Sigmoid colon (tissue), 7 donors: Measurements from ENCODE around the gene JOSD1. TPM values are rescaled to one million over a fixed set of nuclear protein-coding genes. Genes with fewer than 3 reads are reported as not detected.

Source experiments
- DNase-seq: peaks from one replicate; pipeline ENCODE4 v3.0.0-alpha.2; 2019
- H3K27ac ChIP-seq, 4 donors: fragments of 200-600 bp; sonication (generic); one replicate each; pipeline ENCODE4 v1.5.1; 2016 to 2019; ENCODE audit warnings: mild to moderate bottlenecking in 1 of 4
- H3K27me3 ChIP-seq, 3 donors: fragments of 200-600 bp; sonication (generic); one replicate each; pipeline ENCODE4 v1.5.1; 2019; ENCODE audit warnings: mild to moderate bottlenecking in 1 of 3
- H3K36me3 ChIP-seq, 4 donors: fragments of 200-600 bp; sonication (generic); one replicate each; pipeline ENCODE4 v1.5.1; 2016 to 2019
- H3K4me1 ChIP-seq, 4 donors: fragments of 200-600 bp; sonication (generic); one replicate each; pipeline ENCODE4 v1.5.1; 2017 to 2019
- H3K4me3 ChIP-seq, 4 donors: fragments of 200-600 bp; sonication (generic); one replicate each; pipeline ENCODE4 v1.5.1; 2017 to 2019; ENCODE audit warnings: mild to moderate bottlenecking in 2 of 4, moderate library complexity in 1 of 4
- H3K9me3 ChIP-seq, 4 donors: fragments of 200-600 bp in 3 of 4; sonication (generic) in 3 of 4; one replicate each; pipeline versions ENCODE4 v1.5.1 to v1.6.1; 2013 to 2019
- CTCF ChIP-seq, 4 experiments: fragments of 450-650 bp in 3 of 4; fragments of 200-600 bp in 1 of 4; IDR thresholded peaks; one replicate each; pipeline ENCODE4 v1.5.1; 2016 to 2019; ENCODE audit warnings: antibody characterized with exemption in 4 of 4, mild to moderate bottlenecking in 3 of 4, moderate library complexity in 2 of 4
- EP300 ChIP-seq, 4 donors: sonication (generic); formaldehyde crosslinking; IDR thresholded peaks; one replicate each; pipeline ENCODE4 v1.6.1; 2017; ENCODE audit warnings: antibody characterized with exemption in 4 of 4
- POLR2A ChIP-seq, 2 donors: fragments of 450-650 bp; IDR thresholded peaks; one replicate each; pipeline ENCODE4 v1.6.1; 2016; ENCODE audit warnings: antibody characterized with exemption in 2 of 2, mild to moderate bottlenecking in 2 of 2, moderate library complexity in 2 of 2
- POLR2AphosphoS5 ChIP-seq, 4 donors: sonication (generic); formaldehyde crosslinking; IDR thresholded peaks; one replicate each; pipeline ENCODE4 v1.6.1; 2017; ENCODE audit warnings: antibody characterized with exemption in 4 of 4
- WGBS, 2 donors: extraction: QIAGEN DNeasy Blood & Tissue Kit; methylation state at CpG; one replicate each; pipeline ENCODE4 v1.1.7; 2013; 5-methylcytosine and 5-hydroxymethylcytosine counted together
- intact Hi-C: fragments of 100-400 bp; cut with DNase I; formaldehyde crosslinking; loops from one replicate; pipeline ENCODE4 v1.15.1; 2023
- polyA plus RNA-seq, 3 donors: library from polyadenylated mRNA; stranded (reverse); fragments of 200-250 nt; gene quantifications; one replicate each; pipeline ENCODE4 v1.2.3, GENCODE V29; 2013
- small RNA-seq, 3 donors: library from RNA; depleted of rRNA; stranded (forward); fragments of <200 nt; gene quantifications; one replicate each; pipeline ENCODE3, GENCODE V24; 2016
- total RNA-seq, 4 donors: library from RNA; depleted of rRNA; stranded (reverse); fragments of >200 nt; gene quantifications; one replicate each; pipeline ENCODE4 v1.1.0, GENCODE V29; 2016
- donor health status: healthy with polysubstance abuse.
- donor health status: Bipolar disorder and iron deficiency.
- donor health status: healthy.

The JOSD1 gene
- total and polyA plus RNA-seq, 7 donors, result 34.9 to 94.6 (median 46.0) TPM

GRCh38 chr22:38641476-38642040 is 59.2 kb downstream of the JOSD1 start:
- WGBS, 2 donors, result 95 to 97% methylated on average over 13 of the region's 13 CpGs
- Histone ChIP-seq H3K27ac (no peak overlapping the region), H3K27me3 (no peaks in the 10 kb centered on the region), H3K4me1 (no peaks in the 10 kb centered on the region), H3K9me3 (no peaks in the 10 kb centered on the region), H3K36me3 (peaks cover 0 to 5% (median 0%) of the 10 kb centered on the region in 4 donors), H3K4me3 (no peak overlapping the region)
- intact Hi-C loops, result no loop called here
- no peak for TF ChIP-seq EP300 (IDR thresholded peaks at IDR 0.05)
- TF ChIP-seq POLR2AphosphoS5 (IDR thresholded peaks at IDR 0.05), result no peak
- no peak for TF ChIP-seq CTCF (IDR thresholded peaks at IDR 0.05)
- no peak for TF ChIP-seq POLR2A (IDR thresholded peaks at IDR 0.05)
- DNase-seq, result no peak

GRCh38 chr22:38638728-38639127 is 62.0 kb downstream of the JOSD1 start:
- no peak for DNase-seq
- Histone ChIP-seq H3K4me3 (no peak overlapping the region), H3K4me1 (no peaks in the 10 kb centered on the region), H3K27me3 (no peaks in the 10 kb centered on the region), H3K36me3 (peaks cover 0 to 10% (median 0%) of the 10 kb centered on the region in 4 donors), H3K9me3 (no peaks in the 10 kb centered on the region), H3K27ac (no peak overlapping the region)
- intact Hi-C loops, result no loop called here
- TF ChIP-seq POLR2A (IDR thresholded peaks at IDR 0.05), result no peak
- no peak for TF ChIP-seq POLR2AphosphoS5 (IDR thresholded peaks at IDR 0.05)
- WGBS, 2 donors, result 40 to 64% methylated on average over 3 of the region's 3 CpGs

DNA sequence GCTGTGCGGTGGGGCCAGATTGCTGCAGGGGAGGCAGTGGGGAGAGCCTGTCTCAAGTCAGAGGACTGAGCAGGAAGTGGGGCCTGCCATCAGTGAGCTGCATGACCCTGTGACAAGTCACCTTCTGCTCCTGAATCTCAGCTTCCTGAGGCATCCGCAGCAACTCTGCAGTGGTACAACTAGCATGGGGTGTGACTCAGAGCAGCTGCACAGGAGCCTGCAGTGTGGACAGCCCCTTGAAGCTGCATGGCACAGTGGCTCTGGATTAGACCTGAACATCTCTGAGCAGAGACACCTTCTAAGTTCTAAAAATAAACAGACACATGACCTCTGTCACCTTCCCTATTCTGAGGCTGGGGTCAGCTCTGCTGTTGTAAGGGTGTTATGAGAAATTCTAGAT is 62.5 kb downstream of the JOSD1 start:
- Histone ChIP-seq H3K9me3 (no peaks in the 10 kb centered on the region), H3K27ac (no peak overlapping the region), H3K4me3 (no peak overlapping the region), H3K27me3 (no peaks in the 10 kb centered on the region), H3K36me3 (peaks cover 0 to 11% (median 0%) of the 10 kb centered on the region in 4 donors), H3K4me1 (no peaks in the 10 kb centered on the region)
- WGBS, 2 donors, result 93 to 95% methylated on average over 2 of the region's 2 CpGs
- TF ChIP-seq POLR2AphosphoS5 (IDR thresholded peaks at IDR 0.05), result no peak
- no peak for TF ChIP-seq POLR2A (IDR thresholded peaks at IDR 0.05)
- no peak for TF ChIP-seq CTCF (IDR thresholded peaks at IDR 0.05)
- TF ChIP-seq EP300 (IDR thresholded peaks at IDR 0.05), result no peak
- no peak for DNase-seq
- intact Hi-C loops, result no loop called here

Small RNAs within 50 kb of the gene (small RNA-seq; reads per million reads assigned to genes)
- gene AL021707.8, result 0 reads per million in 3 donors

Other genes with a start within 250 kb of the JOSD1 start
- gene KCNJ4, start 245.7 kb downstream of the JOSD1 start, total RNA-seq, result not detected
- under 1 TPM in 1 of 3 donors, not detected in 2; 0.03 TPM for gene KCNJ4, start 245.7 kb downstream of the JOSD1 start, polyA plus RNA-seq
- 1 to 10 TPM; 2.5 to 5.5 (median 2.9) TPM for gene KDELR3, start 232.8 kb downstream of the JOSD1 start, total RNA-seq
- gene KDELR3, start 232.8 kb downstream of the JOSD1 start, polyA plus RNA-seq, result 10 to 100 TPM in 2 of 3 donors, 1 to 10 TPM in 1; 7.4 to 14.3 (median 10.2) TPM
- 100 to 1,000 TPM; 504 to 630 (median 591) TPM for gene DDX17, start 194.6 kb downstream of the JOSD1 start, total RNA-seq
- 100 to 1,000 TPM in 1 of 3 donors, 10 to 100 TPM in 2; 54.7 to 175 (median 62.0) TPM for gene DDX17, start 194.6 kb downstream of the JOSD1 start, polyA plus RNA-seq
- 10 to 100 TPM in 1 of 4 donors, 1 to 10 TPM in 2, under 1 TPM in 1; 0.68 to 43.3 (median 3.8) TPM for gene DMC1, start 130.8 kb downstream of the JOSD1 start, total RNA-seq
- 10 to 100 TPM in 1 of 3 donors, under 1 TPM in 1, not detected in 1; 0.93 to 18.0 TPM for gene DMC1, start 130.8 kb downstream of the JOSD1 start, polyA plus RNA-seq
- gene FAM227A, start 44.6 kb downstream of the JOSD1 start, total RNA-seq, result 1 to 10 TPM in 1 of 4 donors, under 1 TPM in 3; 0.55 to 3.2 (median 0.80) TPM
- gene FAM227A, start 44.6 kb downstream of the JOSD1 start, polyA plus RNA-seq, result under 1 TPM in 2 of 3 donors, not detected in 1; 0.23 to 0.41 TPM
- 10 to 100 TPM; 23.6 to 47.8 (median 39.3) TPM for gene CBY1, start 44.3 kb downstream of the JOSD1 start, total RNA-seq
- 10 to 100 TPM; 33.6 to 35.6 (median 34.7) TPM for gene CBY1, start 44.3 kb downstream of the JOSD1 start, polyA plus RNA-seq
- 10 to 100 TPM; 37.7 to 50.2 (median 40.5) TPM for gene TOMM22, start 19.0 kb downstream of the JOSD1 start, total RNA-seq
- gene TOMM22, start 19.0 kb downstream of the JOSD1 start, polyA plus RNA-seq, result 10 to 100 TPM; 56.9 to 65.2 (median 64.3) TPM
- gene GTPBP1, start 5.0 kb upstream of the JOSD1 start, total RNA-seq, result 10 to 100 TPM; 23.5 to 46.2 (median 31.0) TPM
- 10 to 100 TPM; 15.0 to 59.1 (median 21.0) TPM for gene GTPBP1, start 5.0 kb upstream of the JOSD1 start, polyA plus RNA-seq
- 100 to 1,000 TPM; 255 to 319 (median 281) TPM for gene SUN2, start 55.1 kb upstream of the JOSD1 start, total RNA-seq
- 100 to 1,000 TPM in 1 of 3 donors, 10 to 100 TPM in 1, 1 to 10 TPM in 1; 9.2 to 132 (median 19.2) TPM for gene SUN2, start 55.1 kb upstream of the JOSD1 start, polyA plus RNA-seq
- gene DNAL4, start 93.2 kb upstream of the JOSD1 start, total RNA-seq, result 10 to 100 TPM in 3 of 4 donors, 1 to 10 TPM in 1; 7.9 to 15.0 (median 11.5) TPM
- gene DNAL4, start 93.2 kb upstream of the JOSD1 start, polyA plus RNA-seq, result 10 to 100 TPM; 18.7 to 25.8 (median 23.8) TPM
- gene NPTXR, start 143.1 kb upstream of the JOSD1 start, total RNA-seq, result 10 to 100 TPM in 1 of 4 donors, 1 to 10 TPM in 3; 3.9 to 14.4 (median 5.3) TPM
- gene NPTXR, start 143.1 kb upstream of the JOSD1 start, polyA plus RNA-seq, result 1 to 10 TPM in 1 of 3 donors, under 1 TPM in 1, not detected in 1; under 0.01 to 2.9 TPM
- 10 to 100 TPM; 47.2 to 90.6 (median 59.3) TPM for gene CBX6, start 171.3 kb upstream of the JOSD1 start, total RNA-seq
- gene CBX6, start 171.3 kb upstream of the JOSD1 start, polyA plus RNA-seq, result 10 to 100 TPM in 1 of 3 donors, 1 to 10 TPM in 2; 4.2 to 23.8 (median 5.1) TPM